Activated CD8-positive, alpha-beta memory T cell treated with anti-CD3 and anti-CD28 coated beads, Interleukin-2, amount 10 ng/mL, durations not matched to agents 7 days and 5 days (primary cell): ENCODE results near the gene STARD7. TPM values are rescaled to one million over a fixed set of nuclear protein-coding genes. Genes with fewer than 3 reads are reported as not detected.
A peak's percentile ranks its signal among the peaks of the same experiment; 100 is the strongest.
"Not testable (repeated sequence)": the region's sequence is repeated elsewhere in the genome, so short reads cannot be mapped to it uniquely, and the experiment has no call there.

Experiments used
- ATAC-seq: fragments of 150-1000 bp; cut with Tn5 transposase; one replicate; pipeline ENCODE4 v1.10.0; 2021; ENCODE audit warnings: moderate library complexity
- CTCF ChIA-PET: fragments of 350-600 bp; sonication (Branson Sonifier 250); formaldehyde crosslinking; loops from one replicate; lab custom pipeline; 2021; ENCODE audit warnings: antibody characterized with exemption; lab: Charles Lee
- DNase-seq: peaks from one replicate; pipeline ENCODE4 v3.0.0-alpha.2; 2020
- H3K27ac Mint-ChIP-seq: one replicate; pipeline ENCODE4 v1.8.0; 2021; ENCODE audit warnings: mild to moderate bottlenecking, mixed read lengths
- H3K27me3 Mint-ChIP-seq: one replicate; pipeline ENCODE4 v1.8.0; 2021; ENCODE audit warnings: mixed read lengths
- H3K36me3 Mint-ChIP-seq: one replicate; pipeline ENCODE4 v1.8.0; 2021; ENCODE audit warnings: mild to moderate bottlenecking, mixed read lengths
- H3K4me1 Mint-ChIP-seq: one replicate; pipeline ENCODE4 v1.8.0; 2021; ENCODE audit warnings: mixed read lengths
- H3K4me3 Mint-ChIP-seq: one replicate; pipeline ENCODE4 v1.8.0; 2021; ENCODE audit warnings: mild to moderate bottlenecking, moderate library complexity, mixed read lengths
- H3K9me3 Mint-ChIP-seq: one replicate; pipeline ENCODE4 v1.8.0; 2022; ENCODE audit warnings: low read depth, mixed read lengths
- total RNA-seq, 2 experiments: library from RNA; stranded (reverse); gene quantifications; one replicate each; pipeline ENCODE4 v1.2.3, GENCODE V29; 2021

The STARD7 gene
- total RNA-seq, 2 experiments from 2014 or later, result 131 to 180 TPM

GRCh38 chr2:96146881-96147592 lies 61.6 kb downstream of the STARD7 start:
- no peaks in the 10 kb centered on the region for H3K27me3 Mint-ChIP-seq
- no peak for DNase-seq
- H3K4me1 Mint-ChIP-seq, result peaks cover 75% of the 10 kb centered on the region
- CTCF ChIA-PET, result interaction anchor here (0.9 to 20.2 kb wide), 7 partner anchors 9 to 154 kb away, joined by 3 to 675 read pairs (median 9); partner anchors contain the start of gene ASTL
- peak overlapping the region; percentile 91 for H3K27ac Mint-ChIP-seq
- H3K4me3 Mint-ChIP-seq, result peak overlapping the region; percentile 54
- H3K36me3 Mint-ChIP-seq, result peaks cover 17% of the 10 kb centered on the region
- no peaks in the 10 kb centered on the region for H3K9me3 Mint-ChIP-seq
- no peak for ATAC-seq

DNA sequence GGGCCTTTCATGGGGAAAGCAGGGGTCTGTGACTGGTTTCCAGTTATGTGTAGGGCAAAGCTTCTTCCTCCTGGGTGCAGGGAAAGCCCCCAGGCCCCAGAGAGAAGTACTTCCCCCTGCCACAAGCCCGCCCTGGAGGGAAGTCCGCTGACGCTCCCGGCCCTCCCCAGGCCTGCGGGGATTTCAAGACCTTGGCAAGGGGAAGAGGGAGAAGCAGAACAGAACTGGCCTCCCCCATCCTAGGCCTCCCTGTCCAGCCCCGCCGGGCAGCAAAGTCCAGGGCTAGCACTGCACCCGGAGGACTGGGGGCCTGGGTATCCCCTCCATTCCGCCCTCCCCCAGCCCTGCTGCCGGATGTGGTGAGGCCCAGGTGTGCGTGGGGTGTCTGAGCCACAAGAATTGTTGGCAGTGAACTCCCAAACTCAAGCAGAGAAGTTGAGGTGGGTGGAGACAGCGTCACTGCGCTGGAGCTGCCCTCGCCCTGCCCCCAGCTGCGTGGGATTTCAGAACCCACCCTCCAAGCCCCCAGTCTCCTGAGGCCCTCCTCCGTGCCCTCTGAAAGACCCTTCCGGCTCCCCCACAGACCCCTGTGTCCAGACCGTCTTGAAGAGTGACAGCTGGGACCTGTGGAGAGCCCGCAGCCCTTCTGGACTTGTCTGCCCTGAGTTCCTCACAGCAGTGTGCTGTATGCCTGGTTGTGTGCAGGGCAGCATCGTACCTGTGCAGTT lies 62.3 kb downstream of the STARD7 start:
- DNase-seq, result peak; percentile 89
- CTCF ChIA-PET, result interaction anchor here (0.9 to 20.2 kb wide), 6 partner anchors 8 to 154 kb away, joined by 3 to 675 read pairs (median 12); partner anchors contain the start of genes ADRA2B and ASTL
- H3K4me1 Mint-ChIP-seq, result peaks cover 71% of the 10 kb centered on the region
- H3K9me3 Mint-ChIP-seq, result no peaks in the 10 kb centered on the region
- peak; percentile 5 for ATAC-seq
- H3K27me3 Mint-ChIP-seq, result no peaks in the 10 kb centered on the region
- peaks cover 18% of the 10 kb centered on the region for H3K36me3 Mint-ChIP-seq
- H3K27ac Mint-ChIP-seq, result peak overlapping the region; percentile 91
- H3K4me3 Mint-ChIP-seq, result peak overlapping the region; percentile 70

DNA sequence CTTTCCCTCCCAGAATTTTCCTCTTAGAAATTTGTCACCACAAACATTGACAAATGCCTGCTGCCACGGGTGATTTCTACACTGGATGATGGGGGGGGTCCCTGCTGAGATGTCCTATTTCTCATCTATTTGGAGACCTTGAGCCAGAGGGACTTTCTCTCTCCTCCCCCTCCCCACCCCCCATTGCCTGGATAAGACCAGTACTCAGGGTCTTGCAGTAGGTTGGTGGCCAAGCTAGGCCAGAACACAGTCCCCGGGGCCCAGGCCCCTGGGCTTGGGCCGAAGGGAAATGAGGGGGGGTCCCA lies 62.8 kb downstream of the STARD7 start:
- H3K27ac Mint-ChIP-seq, result peak overlapping the region; percentile 91
- H3K9me3 Mint-ChIP-seq, result no peaks in the 10 kb centered on the region
- ATAC-seq (no peak), DNase-seq (no peak)
- peaks cover 18% of the 10 kb centered on the region for H3K36me3 Mint-ChIP-seq
- H3K27me3 Mint-ChIP-seq, result no peaks in the 10 kb centered on the region
- CTCF ChIA-PET, result interaction anchor here (2.2 to 20.2 kb wide), 3 partner anchors 20 to 153 kb away, joined by 7 to 675 read pairs (median 17); partner anchors contain the start of gene ADRA2B
- peak overlapping the region; percentile 70 for H3K4me3 Mint-ChIP-seq
- peaks cover 69% of the 10 kb centered on the region for H3K4me1 Mint-ChIP-seq

DNA sequence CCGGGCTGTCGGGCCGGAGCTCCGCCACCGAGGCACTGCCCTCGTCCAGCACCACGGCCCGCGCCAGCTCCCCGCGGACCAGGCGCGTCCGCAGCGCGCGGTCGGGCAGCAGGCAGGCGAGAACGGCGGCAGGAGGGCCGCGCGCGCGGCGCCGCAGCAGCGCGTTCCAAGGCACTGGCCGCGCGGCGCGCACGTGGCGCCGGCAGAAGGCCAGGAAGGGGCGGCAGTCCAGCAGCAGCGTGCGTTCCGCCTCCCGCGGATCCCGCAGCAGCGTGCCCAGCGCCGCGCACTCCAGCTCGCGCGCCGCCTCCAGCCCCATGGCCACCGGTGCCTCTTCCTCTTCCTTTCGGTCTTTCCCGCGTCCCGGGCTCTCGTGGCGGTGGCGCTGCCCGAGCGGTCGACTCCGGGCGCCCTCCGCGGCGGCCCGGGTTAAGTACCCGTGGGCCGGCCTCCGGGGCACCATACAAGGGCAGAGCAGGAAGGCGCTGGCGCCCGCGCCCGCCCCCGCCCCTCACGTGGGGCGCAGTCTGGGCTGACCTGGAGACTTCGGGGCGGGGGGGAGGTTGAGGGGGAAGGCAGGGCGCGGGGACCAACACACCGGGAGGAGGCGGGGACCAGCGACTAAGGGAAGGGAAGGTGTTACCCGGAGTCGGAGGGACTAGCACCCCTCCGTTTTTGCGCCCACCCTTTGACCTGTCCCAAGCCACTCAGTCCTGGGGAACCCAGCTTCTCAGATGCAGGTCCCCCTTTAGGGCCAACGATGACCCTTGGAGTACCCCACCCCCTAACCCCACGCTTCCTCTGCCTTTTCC lies 63.4 kb downstream of the STARD7 start, which contains the start of gene DUSP2:
Gene DUSP2 (minus strand): TSS at position 405 of the 812 bp plus-strand sequence. CDS start 86 bp downstream, at position 319.
- H3K4me1 Mint-ChIP-seq, result peaks cover 65% of the 10 kb centered on the region
- ATAC-seq (peak; percentile 73), DNase-seq (peak; percentile 94)
- no peaks in the 10 kb centered on the region for H3K9me3 Mint-ChIP-seq
- peaks cover 18% of the 10 kb centered on the region for H3K36me3 Mint-ChIP-seq
- CTCF ChIA-PET, result interaction anchor here (1.3 to 20.2 kb wide), 4 partner anchors 21 to 153 kb away, joined by 3 to 675 read pairs (median 12); partner anchors contain the start of gene ADRA2B
- H3K27ac Mint-ChIP-seq, result peak within 1 kb of the TSS; percentile 91
- H3K4me3 Mint-ChIP-seq, result peak within 1 kb of the TSS; percentile 84
- no peaks in the 10 kb centered on the region for H3K27me3 Mint-ChIP-seq

DNA sequence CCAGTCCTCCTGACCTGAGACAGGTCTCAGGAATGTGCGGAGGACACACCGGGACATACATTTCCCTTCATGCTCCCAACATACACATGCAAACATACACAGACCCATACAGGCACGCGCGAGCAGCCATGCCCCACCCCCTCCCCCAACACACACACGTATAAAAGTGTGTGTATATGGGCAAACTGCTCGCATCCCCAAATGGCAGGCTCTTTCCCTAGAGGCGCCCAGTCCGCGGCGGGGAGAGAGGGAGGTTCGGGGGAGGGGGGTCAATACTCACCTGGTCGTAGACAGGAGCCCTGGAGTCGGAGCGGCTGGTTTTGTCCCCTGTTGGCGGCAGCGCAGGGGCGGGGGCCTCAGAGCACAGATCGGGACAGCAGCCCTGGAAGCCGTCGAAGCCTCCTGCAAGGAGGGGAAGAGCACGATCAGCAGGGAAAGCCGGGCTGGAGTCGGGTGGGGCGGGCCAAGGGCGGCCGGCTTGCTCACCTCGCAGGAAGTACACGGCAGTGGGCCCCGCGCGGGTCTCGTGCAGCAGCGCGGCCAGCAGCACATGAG lies 64.1 kb downstream of the STARD7 start:
- H3K27me3 Mint-ChIP-seq, result no peaks in the 10 kb centered on the region
- CTCF ChIA-PET, result interaction anchor here (1.2 to 20.2 kb wide), 5 partner anchors 21 to 152 kb away, joined by 3 to 675 read pairs (median 7); partner anchors contain the start of gene ADRA2B
- H3K4me1 Mint-ChIP-seq, result peaks cover 65% of the 10 kb centered on the region
- peak overlapping the region; percentile 88 for H3K27ac Mint-ChIP-seq
- H3K4me3 Mint-ChIP-seq, result peak overlapping the region; percentile 84
- H3K9me3 Mint-ChIP-seq, result no peaks in the 10 kb centered on the region
- peak; percentile 63 for DNase-seq
- ATAC-seq, result peak; percentile 5
- peaks cover 18% of the 10 kb centered on the region for H3K36me3 Mint-ChIP-seq

DNA sequence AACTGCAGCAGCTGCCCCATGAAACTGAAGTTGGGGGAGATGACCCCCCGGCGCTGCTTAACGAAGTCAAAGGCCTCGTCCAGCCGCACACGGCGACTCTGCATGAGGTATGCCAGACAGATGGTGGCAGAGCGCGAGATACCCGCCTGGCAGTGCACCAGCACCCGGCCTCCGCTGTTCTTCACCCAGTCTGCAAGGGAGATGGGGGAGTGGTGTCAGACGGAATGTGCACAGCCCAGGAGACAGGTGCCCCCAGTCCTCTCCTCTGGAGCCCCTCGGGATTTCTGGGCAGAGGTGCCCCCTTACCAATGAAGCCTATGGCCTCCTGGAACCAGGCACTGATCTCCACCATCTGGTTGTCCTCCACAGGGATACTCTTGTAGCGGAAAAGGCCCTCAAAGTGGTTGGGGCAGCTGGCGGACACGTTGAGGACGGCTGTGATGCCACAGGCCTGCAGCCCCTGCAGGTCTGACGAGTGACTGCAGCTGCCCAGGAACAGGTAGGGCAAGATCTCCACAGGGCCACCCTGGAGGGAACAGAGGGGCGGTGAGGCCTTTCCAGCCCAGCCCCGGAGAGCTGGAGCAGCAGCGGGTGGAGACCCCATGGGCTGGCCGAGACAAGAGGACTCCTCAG lies 64.7 kb downstream of the STARD7 start:
- Mint-ChIP-seq H3K4me3 (peak overlapping the region; percentile 84), H3K36me3 (peaks cover 18% of the 10 kb centered on the region), H3K27ac (peak overlapping the region; percentile 88), H3K27me3 (no peaks in the 10 kb centered on the region), H3K4me1 (peaks cover 61% of the 10 kb centered on the region), H3K9me3 (no peaks in the 10 kb centered on the region)
- CTCF ChIA-PET, result interaction anchor here (1.2 to 20.2 kb wide), 8 partner anchors 13 to 151 kb away, joined by 3 to 675 read pairs (median 8); partner anchors contain the start of gene ADRA2B
- peak; percentile 67 for DNase-seq
- no peak for ATAC-seq

GRCh38 chr2:96143231-96143847 lies 65.3 kb downstream of the STARD7 start:
- CTCF ChIA-PET, result interaction anchor here (1.2 to 20.2 kb wide), 8 partner anchors 12 to 151 kb away, joined by 3 to 675 read pairs (median 8); partner anchors contain the start of gene ADRA2B
- Mint-ChIP-seq H3K4me3 (peak overlapping the region; percentile 84), H3K27me3 (no peaks in the 10 kb centered on the region), H3K4me1 (peaks cover 55% of the 10 kb centered on the region), H3K9me3 (no peaks in the 10 kb centered on the region), H3K27ac (peak overlapping the region; percentile 70), H3K36me3 (peaks cover 18% of the 10 kb centered on the region)
- no peak for DNase-seq
- no peak for ATAC-seq

DNA sequence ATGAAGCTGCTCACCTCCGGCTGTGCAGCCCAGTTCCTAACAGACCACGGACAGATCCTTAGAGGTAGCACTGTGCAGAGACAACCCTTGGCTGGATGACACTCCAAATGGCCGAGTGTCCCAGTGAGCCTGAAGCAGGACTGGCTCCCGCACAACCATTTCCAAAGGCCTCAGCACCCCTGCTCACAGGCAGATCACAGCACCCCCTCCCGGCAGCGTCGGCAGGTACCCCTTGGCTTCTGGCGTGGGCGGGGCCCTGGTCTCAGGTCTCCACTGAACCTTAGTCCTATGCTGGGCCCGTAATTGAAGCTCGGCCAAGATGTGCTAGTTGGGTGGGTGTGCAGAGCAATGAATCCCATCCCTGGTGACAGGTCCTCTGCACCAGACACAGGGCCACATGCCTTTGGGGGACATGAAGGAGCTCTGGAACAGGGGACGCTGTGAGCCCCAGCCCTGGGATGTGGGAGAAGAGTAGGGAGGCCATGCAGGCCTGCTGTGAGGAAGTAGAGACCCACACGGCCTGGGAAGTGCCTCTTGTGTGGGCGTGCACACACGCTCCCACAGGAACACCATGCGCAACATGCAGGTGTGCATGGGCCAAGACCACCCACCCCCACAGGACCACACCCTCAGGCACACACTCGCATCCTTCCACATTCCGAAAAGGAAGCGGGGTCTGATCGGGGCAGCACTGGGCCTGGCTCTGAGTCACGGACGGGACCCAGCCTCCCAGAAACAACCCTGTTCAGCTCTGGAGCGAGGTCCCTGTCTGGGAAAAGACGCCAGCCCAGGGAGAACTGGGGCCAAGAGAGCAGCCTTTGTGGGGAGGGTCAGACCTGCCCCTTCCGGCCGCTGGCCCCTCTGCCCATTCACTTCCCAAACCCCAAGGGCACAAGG lies 66.2 kb downstream of the STARD7 start:
- Mint-ChIP-seq H3K27ac (peak overlapping the region; percentile 56), H3K4me1 (peaks cover 48% of the 10 kb centered on the region), H3K4me3 (peak overlapping the region; percentile 84), H3K27me3 (no peaks in the 10 kb centered on the region), H3K36me3 (peaks cover 18% of the 10 kb centered on the region), H3K9me3 (no peaks in the 10 kb centered on the region)
- ATAC-seq (no peak), DNase-seq (peak; percentile 75)
- CTCF ChIA-PET, result interaction anchor here (1.0 to 20.2 kb wide), 8 partner anchors 11 to 150 kb away, joined by 4 to 675 read pairs (median 8); partner anchors contain the start of gene ADRA2B

- DNase-seq, ATAC-seq, H3K27me3 Mint-ChIP-seq, H3K4me3 Mint-ChIP-seq, H3K27ac Mint-ChIP-seq, H3K9me3 Mint-ChIP-seq: not testable (repeated sequence)
- peaks cover 40% of the 10 kb centered on the region for H3K4me1 Mint-ChIP-seq
- CTCF ChIA-PET, result interaction anchor here (1.0 to 20.2 kb wide), 4 partner anchors 10 to 149 kb away, joined by 4 to 675 read pairs (median 10); partner anchors contain the start of gene ADRA2B
- H3K36me3 Mint-ChIP-seq, result peaks cover 18% of the 10 kb centered on the region
Measured at GRCh38 chr2:96141624-96141967, 67.0 kb downstream of the STARD7 start.

GRCh38 chr2:96140941-96141623 lies 67.5 kb downstream of the STARD7 start:
- Mint-ChIP-seq H3K36me3 (peaks cover 18% of the 10 kb centered on the region), H3K4me3 (no peak overlapping the region), H3K9me3 (no peaks in the 10 kb centered on the region), H3K27me3 (no peaks in the 10 kb centered on the region), H3K27ac (no peak overlapping the region), H3K4me1 (peaks cover 34% of the 10 kb centered on the region)
- ATAC-seq (no peak), DNase-seq (no peak)
- CTCF ChIA-PET, result interaction anchor here (2.1 to 20.2 kb wide), 5 partner anchors 10 to 149 kb away, joined by 8 to 675 read pairs (median 19); partner anchors contain the start of genes ADRA2B and ANKRD36C
